ENCODE measurements around the gene CTU2.

DNA sequence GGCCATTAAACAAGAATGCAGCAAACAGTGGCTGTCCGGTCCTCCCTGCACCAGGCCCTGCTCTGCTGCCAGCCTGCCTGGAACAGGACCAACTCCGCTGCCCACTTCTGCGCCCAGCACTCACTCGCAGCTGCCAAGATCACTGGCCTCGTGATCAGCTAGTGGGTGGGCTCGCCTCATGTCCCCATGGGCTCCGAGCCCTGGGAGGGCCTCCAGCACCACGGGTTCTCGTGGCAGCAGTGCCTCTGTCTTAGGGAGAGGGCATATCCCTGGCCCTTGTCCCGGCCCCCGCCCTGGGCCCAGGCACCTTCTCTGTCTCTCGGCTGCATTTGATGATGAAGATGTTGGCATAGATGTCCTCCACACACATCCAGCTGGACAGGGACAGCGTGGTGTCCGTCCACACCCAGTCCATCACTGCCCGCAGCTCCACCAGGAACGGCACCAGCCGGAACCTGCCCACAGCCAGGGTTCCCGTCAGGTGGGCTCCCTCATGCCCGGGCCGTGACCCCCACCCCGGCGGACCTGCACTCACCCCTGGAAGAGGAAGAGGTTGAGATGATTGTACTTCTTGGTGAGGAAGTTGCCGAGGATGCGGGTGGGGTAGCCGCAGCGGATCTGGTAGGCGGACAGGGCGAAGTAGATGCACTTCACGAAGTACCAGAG, 13.1 kb downstream of the CTU2 start:
- TF ChIP-seq, protein P1, sequence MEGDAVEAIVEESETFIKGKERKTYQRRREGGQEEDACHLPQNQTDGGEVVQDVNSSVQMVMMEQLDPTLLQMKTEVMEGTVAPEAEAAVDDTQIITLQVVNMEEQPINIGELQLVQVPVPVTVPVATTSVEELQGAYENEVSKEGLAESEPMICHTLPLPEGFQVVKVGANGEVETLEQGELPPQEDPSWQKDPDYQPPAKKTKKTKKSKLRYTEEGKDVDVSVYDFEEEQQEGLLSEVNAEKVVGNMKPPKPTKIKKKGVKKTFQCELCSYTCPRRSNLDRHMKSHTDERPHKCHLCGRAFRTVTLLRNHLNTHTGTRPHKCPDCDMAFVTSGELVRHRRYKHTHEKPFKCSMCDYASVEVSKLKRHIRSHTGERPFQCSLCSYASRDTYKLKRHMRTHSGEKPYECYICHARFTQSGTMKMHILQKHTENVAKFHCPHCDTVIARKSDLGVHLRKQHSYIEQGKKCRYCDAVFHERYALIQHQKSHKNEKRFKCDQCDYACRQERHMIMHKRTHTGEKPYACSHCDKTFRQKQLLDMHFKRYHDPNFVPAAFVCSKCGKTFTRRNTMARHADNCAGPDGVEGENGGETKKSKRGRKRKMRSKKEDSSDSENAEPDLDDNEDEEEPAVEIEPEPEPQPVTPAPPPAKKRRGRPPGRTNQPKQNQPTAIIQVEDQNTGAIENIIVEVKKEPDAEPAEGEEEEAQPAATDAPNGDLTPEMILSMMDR (conservative IDR thresholded peaks at IDR 0.05; ENCODE audit: low read depth, low read length), result no peak
- no peak for TF ChIP-seq EZH2 (IDR thresholded peaks at IDR 0.05; ENCODE audit: low read length, unreplicated experiment)
